ENCODE data around the gene WNK2. TPM values are rescaled to one million over a fixed set of nuclear protein-coding genes. Genes with fewer than 3 reads are reported as not detected.
"Not testable (repeated sequence)": the region's sequence is repeated elsewhere in the genome, so short reads cannot be mapped to it uniquely, and the experiment has no call there.

The WNK2 gene
- total RNA-seq, 1 experiment from 2014 or later, result not detected

- Histone ChIP-seq H3K36me3 (no peaks in the 10 kb centered on the region), H3K27ac (no peak overlapping the region), H3K9me3 (replicated peaks) (0 out of 2 replicates have a peak, but pooled peaks cover 3% of the 10 kb centered on the region), H3K4me1 (no peaks in the 10 kb centered on the region), H3K4me3 (no peak overlapping the region), H3K27me3 (no peaks in the 10 kb centered on the region)
- DNase-seq, result no peak
These were observed 170.5 kb downstream of the WNK2 start for GRCh38 chr9:93354451-93354850.

- no peaks in the 10 kb centered on the region for H3K36me3 ChIP-seq
- H3K9me3 ChIP-seq (replicated peaks), result peaks cover 3% of the 10 kb centered on the region; the same call in 1 of the 2 replicates
- H3K27ac ChIP-seq, result no peak overlapping the region
- DNase-seq, result no peak
- H3K4me1 ChIP-seq, result no peaks in the 10 kb centered on the region
- no peaks in the 10 kb centered on the region for H3K27me3 ChIP-seq
- H3K4me3 ChIP-seq, result no peak overlapping the region
These were observed 171.9 kb downstream of the WNK2 start for GRCh38 chr9:93355827-93356226.

GRCh38 chr9:93357649-93358048 lies 173.7 kb downstream of the WNK2 start:
- no peaks in the 10 kb centered on the region for H3K36me3 ChIP-seq
- no peak for DNase-seq

GRCh38 chr9:93359907-93360306 lies 176.0 kb downstream of the WNK2 start:
- H3K36me3 ChIP-seq; DNase-seq; H3K4me1 ChIP-seq; H3K27me3 ChIP-seq; H3K4me3 ChIP-seq; H3K9me3 ChIP-seq (replicated peaks); H3K27ac ChIP-seq: not testable (repeated sequence)

More at GRCh38 chr9:93357649-93358048, 173.7 kb downstream of the WNK2 start:
- Histone ChIP-seq H3K9me3 (replicated peaks) (peaks cover 3% of the 10 kb centered on the region; the same call in 1 of the 2 replicates), H3K27ac (no peak overlapping the region), H3K27me3 (no peaks in the 10 kb centered on the region), H3K4me1 (no peaks in the 10 kb centered on the region), H3K4me3 (no peak overlapping the region)

- H3K9me3 ChIP-seq (replicated peaks), result no peaks in the 10 kb centered on the region; the same call in 1 of the 2 replicates
- H3K36me3 ChIP-seq, result no peaks in the 10 kb centered on the region
- no peaks in the 10 kb centered on the region for H3K27me3 ChIP-seq
- H3K27ac ChIP-seq, result no peak overlapping the region
- H3K4me3 ChIP-seq, result no peak overlapping the region
- no peaks in the 10 kb centered on the region for H3K4me1 ChIP-seq
- no peak for DNase-seq
These were observed 178.1 kb downstream of the WNK2 start for GRCh38 chr9:93361995-93362394.

- Histone ChIP-seq H3K4me1 (no peaks in the 10 kb centered on the region), H3K9me3 (replicated peaks) (no peaks in the 10 kb centered on the region; the same call in 1 of the 2 replicates), H3K27ac (no peak overlapping the region), H3K4me3 (no peak overlapping the region), H3K36me3 (no peaks in the 10 kb centered on the region), H3K27me3 (no peaks in the 10 kb centered on the region)
- DNase-seq, result no peak
These were observed 180.9 kb downstream of the WNK2 start for GRCh38 chr9:93364734-93365426.

- no peaks in the 10 kb centered on the region; the same call in 1 of the 2 replicates for H3K9me3 ChIP-seq (replicated peaks)
- no peak overlapping the region for H3K4me3 ChIP-seq
- no peak for DNase-seq
- H3K4me1 ChIP-seq, result no peaks in the 10 kb centered on the region
- H3K27me3 ChIP-seq, result no peaks in the 10 kb centered on the region
- H3K27ac ChIP-seq, result no peak overlapping the region
- no peaks in the 10 kb centered on the region for H3K36me3 ChIP-seq
These were observed 181.6 kb downstream of the WNK2 start for GRCh38 chr9:93365427-93366118.

GRCh38 chr9:93366119-93366447 lies 182.1 kb downstream of the WNK2 start:
- no peak overlapping the region for H3K4me3 ChIP-seq
- no peak for DNase-seq
- H3K4me1 ChIP-seq, result no peaks in the 10 kb centered on the region
- H3K36me3 ChIP-seq, result no peaks in the 10 kb centered on the region
- H3K27ac ChIP-seq, result no peak overlapping the region
- H3K27me3 ChIP-seq, result no peaks in the 10 kb centered on the region
- H3K9me3 ChIP-seq (replicated peaks), result no peaks in the 10 kb centered on the region; the same call in 1 of the 2 replicates

GRCh38 chr9:93366486-93366885 lies 182.5 kb downstream of the WNK2 start:
- H3K4me1 ChIP-seq, DNase-seq: not testable (repeated sequence)

GRCh38 chr9:93368437-93368836 lies 184.5 kb downstream of the WNK2 start:
- Histone ChIP-seq H3K9me3 (replicated peaks) (no peaks in the 10 kb centered on the region), H3K4me3 (no peak overlapping the region), H3K27me3 (no peaks in the 10 kb centered on the region), H3K4me1 (no peaks in the 10 kb centered on the region), H3K36me3 (no peaks in the 10 kb centered on the region), H3K27ac (no peak overlapping the region)
- DNase-seq, result no peak

More at GRCh38 chr9:93366486-93366885, 182.5 kb downstream of the WNK2 start:
- H3K36me3 ChIP-seq; H3K27ac ChIP-seq; H3K9me3 ChIP-seq (replicated peaks); H3K4me3 ChIP-seq; H3K27me3 ChIP-seq: not testable (repeated sequence)

GRCh38 chr9:93369686-93370085 lies 185.7 kb downstream of the WNK2 start:
- Histone ChIP-seq H3K4me1 (no peaks in the 10 kb centered on the region), H3K27ac (no peak overlapping the region), H3K9me3 (replicated peaks) (no peaks in the 10 kb centered on the region), H3K4me3 (no peak overlapping the region), H3K36me3 (no peaks in the 10 kb centered on the region), H3K27me3 (no peaks in the 10 kb centered on the region)
- DNase-seq, result no peak

Other genes with a start within 250 kb of the WNK2 start
- 0.56 and 0.65 TPM in 2 replicates for gene FGD3, start 236.6 kb upstream of the WNK2 start, total RNA-seq (2014; rRNA removed; shearing (Covaris generic))
- gene SUSD3, start 125.4 kb upstream of the WNK2 start, total RNA-seq (2014; rRNA removed; shearing (Covaris generic)), result not detected in 2 replicates
- 36.9 and 41.6 TPM in 2 replicates for gene CARD19, start 87.9 kb upstream of the WNK2 start, total RNA-seq (2014; rRNA removed; shearing (Covaris generic))
- 24.6 and 27.1 TPM in 2 replicates for gene NINJ1, start 49.9 kb upstream of the WNK2 start, total RNA-seq (2014; rRNA removed; shearing (Covaris generic))

Data from SJCRH30 (cell line).